RKO (cell line): ENCODE measurements around the gene NIBAN1.

ENCODE experiments used
- DNase-seq: peaks from one replicate; pipeline ENCODE4 v3.0.0-alpha.2; 2016; ENCODE audit warnings: low spot score

Gene NIBAN1

GRCh38 chr1:184945029-184945428 is 29.3 kb downstream of the NIBAN1 start:
- no peak for DNase-seq

- no peak for DNase-seq
Measured at GRCh38 chr1:184943998-184944397, 30.3 kb downstream of the NIBAN1 start.

GRCh38 chr1:184941735-184942134 is 32.6 kb downstream of the NIBAN1 start:
- DNase-seq = no peak

DNA sequence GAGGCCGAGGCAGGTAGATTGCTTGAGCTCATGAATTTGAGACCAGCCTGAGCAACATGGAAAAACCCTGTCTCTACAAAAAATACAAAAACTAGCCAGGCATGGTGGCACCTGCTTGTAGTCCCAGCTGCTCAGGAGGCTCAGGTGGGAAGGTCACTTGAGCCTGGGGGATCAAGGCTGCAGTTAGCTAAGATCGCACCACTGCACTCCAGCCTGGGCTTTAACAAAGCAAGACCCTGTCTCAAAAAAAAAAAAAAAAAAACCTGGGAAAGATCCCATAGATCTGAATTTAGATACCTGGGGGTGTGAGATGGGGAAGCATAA is 32.9 kb downstream of the NIBAN1 start:
- no peak for DNase-seq

GRCh38 chr1:184940694-184941409 is 33.5 kb downstream of the NIBAN1 start:
- DNase-seq = no peak

- no peak for DNase-seq
Measured at GRCh38 chr1:184940226-184940625, 34.1 kb downstream of the NIBAN1 start.

DNA sequence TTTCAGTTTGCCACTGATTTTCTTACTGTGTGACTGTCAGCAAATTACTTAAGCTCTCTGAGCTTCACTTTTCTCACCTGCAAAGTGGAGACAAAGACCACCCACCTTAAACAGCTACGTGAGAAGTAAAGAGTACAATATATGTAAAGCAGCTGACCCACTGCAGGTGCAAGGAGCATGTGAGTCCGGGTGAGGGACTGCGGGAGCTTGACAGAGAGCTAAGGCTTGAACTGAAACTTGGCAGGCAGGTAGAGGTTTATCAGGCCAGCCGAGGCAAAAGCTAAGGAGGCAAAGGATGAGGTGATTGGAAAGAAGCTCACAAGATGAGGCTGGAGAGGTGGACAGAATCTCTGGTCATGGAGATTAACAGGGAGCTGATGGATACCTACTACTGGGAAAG is 36.6 kb downstream of the NIBAN1 start:
- DNase-seq = no peak

DNA sequence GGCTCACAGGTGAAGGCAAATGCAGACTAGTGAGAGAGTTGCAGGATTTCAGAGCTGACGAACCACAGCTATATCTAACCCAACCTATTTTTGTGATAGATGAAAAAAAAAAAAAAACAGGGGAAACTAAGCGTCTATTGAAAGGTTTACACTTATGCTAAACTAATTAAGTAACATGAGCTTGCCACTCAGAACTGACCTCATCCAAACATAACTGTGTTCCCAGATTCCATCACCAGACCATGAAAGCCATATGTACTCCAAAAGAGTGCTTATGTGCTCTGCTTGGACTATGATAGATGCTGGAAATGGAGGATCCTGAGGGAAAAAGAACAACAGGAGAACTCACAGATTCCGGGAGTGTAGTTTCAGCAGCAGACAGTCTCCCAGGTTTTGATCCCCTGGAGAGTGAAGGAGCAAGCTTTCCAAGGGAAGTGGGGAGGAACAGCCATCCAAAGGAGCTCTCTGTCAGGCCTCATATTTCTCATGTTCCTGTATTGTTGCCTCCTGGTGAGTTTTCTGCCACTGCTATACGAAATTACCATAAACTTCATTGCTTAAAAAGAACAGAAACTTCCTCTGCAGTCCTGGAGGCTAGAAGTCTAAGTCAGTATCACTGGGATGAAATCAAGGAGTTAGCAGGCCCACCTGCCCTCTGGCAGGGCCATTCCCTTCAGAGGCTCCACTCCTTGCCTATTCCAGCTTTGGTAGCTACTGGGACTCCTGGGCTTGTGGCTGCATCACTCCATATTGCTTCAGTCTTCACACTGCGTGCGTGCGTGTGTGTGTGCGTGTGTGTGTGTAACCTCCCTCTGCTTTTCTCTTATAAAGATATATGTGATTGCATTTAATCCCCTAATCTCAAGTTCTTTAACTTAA is 38.1 kb downstream of the NIBAN1 start:
- DNase-seq = no peak

GRCh38 chr1:184933944-184934343 is 40.4 kb downstream of the NIBAN1 start:
- DNase-seq = no peak

GRCh38 chr1:184932319-184932718 is 42.0 kb downstream of the NIBAN1 start:
- DNase-seq = no peak

GRCh38 chr1:184931566-184931965 is 42.7 kb downstream of the NIBAN1 start:
- no peak for DNase-seq

DNA sequence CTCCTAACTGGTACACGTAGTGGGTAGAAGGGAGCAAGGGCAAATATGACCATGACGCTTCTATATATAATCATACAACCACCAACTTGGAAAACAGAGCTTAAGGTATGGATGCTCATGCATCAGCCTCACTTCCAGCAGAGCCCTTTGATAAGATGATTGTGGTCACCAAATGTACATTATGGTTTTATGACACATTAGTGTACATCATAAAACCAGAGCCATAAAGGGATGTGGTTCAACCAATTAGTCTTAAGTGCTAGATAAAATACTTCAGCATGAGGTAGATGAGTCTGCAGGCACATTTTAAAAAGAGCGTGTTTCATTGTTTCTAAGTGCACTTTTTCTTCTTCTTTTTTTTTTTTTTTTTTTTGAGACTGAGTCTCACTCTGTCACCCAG is 43.7 kb downstream of the NIBAN1 start:
- no peak for DNase-seq

DNA sequence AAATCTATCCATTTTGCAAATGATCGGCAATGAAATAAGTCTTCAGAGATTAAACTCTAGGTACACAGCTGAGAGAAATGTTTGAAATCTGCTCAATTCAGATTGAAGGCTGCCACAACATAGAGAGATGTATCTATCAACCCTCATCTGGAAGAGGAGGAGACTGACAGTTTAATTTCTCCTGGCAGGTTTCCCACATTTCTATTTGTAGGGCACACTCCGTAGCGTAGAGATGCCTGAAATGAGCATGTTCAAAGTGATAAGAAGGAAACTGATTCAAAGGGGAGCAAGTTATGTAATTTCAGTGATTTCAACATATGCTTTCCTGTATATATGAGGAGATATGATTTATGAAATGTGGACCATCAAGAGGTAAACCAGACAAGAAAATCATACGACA is 44.1 kb downstream of the NIBAN1 start:
- DNase-seq = no peak

DNA sequence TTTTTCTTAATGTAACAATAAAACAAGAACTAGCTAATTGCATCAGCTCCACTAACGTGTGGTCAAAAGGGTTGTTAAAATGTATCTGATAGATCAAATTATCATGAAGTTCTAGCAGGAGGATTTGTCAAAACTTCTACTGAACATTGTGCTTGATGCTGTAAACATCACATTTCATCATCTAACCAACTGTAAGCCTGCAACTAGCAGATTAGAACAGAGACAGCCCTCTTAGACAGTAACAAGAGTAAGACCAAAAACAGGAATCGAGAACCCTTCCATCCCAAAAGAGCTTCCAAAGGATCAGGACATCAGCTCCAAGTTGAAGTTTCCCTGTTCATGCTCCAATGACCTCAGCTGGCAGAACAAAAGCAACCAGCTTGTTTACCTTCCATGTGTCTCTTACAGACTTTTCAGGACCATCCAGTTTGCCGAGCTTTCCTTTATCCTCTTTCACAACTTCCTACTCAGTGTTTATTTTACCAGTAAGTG is 44.6 kb downstream of the NIBAN1 start:
- DNase-seq = no peak

DNA sequence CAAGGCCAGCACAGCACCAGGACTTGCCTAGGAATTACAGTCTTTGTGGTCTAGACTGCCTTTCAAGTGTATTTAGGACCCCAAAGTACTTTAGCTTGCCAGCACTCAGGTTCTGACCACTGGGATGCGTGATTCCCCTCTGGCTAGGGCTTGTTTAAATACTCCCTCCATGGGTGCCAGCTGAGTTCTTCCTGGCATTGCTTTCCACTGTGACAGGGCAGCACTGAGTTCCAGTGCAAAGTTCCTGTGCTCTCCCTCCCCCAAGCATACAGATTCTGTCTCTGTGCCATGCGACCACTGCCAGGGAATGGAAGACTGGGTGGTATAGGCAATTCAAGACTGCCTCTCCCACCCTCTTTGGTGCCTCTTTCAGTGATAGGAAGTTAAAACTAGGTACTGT is 45.9 kb downstream of the NIBAN1 start:
- DNase-seq = no peak
